DMS53 treated with DMSO at 0.1 percent for 48 hours (cell line): ENCODE data around the gene ADAMTSL3.

ENCODE experiments used
- DNase-seq: peaks from one replicate; lab custom pipeline; 2025; ENCODE audit not compliant: unreplicated experiment; lab: John Stamatoyannopoulos, UW

The ADAMTSL3 gene

GRCh38 chr15:83918011-83918410 lies 264.1 kb downstream of the ADAMTSL3 start:
- no peak for DNase-seq

- no peak for DNase-seq
These were observed 265.5 kb downstream of the ADAMTSL3 start for GRCh38 chr15:83919319-83919830.

GRCh38 chr15:83919978-83920510 lies 266.1 kb downstream of the ADAMTSL3 start:
- no peak for DNase-seq

- no peak for DNase-seq
These were observed 268.8 kb downstream of the ADAMTSL3 start for GRCh38 chr15:83922649-83923294.

GRCh38 chr15:83926116-83926515 lies 272.2 kb downstream of the ADAMTSL3 start:
- no peak for DNase-seq

- DNase-seq: no peak
These were observed 273.9 kb downstream of the ADAMTSL3 start for GRCh38 chr15:83927704-83928391.

GRCh38 chr15:83928392-83928734 lies 274.4 kb downstream of the ADAMTSL3 start:
- DNase-seq: no peak

- no peak for DNase-seq
These were observed 275.0 kb downstream of the ADAMTSL3 start for GRCh38 chr15:83928878-83929418.

GRCh38 chr15:83929619-83930018 lies 275.7 kb downstream of the ADAMTSL3 start:
- no peak for DNase-seq

GRCh38 chr15:83930392-83931212 lies 276.7 kb downstream of the ADAMTSL3 start:
- DNase-seq: peak; percentile 7

GRCh38 chr15:83935774-83936173 lies 281.9 kb downstream of the ADAMTSL3 start:
- DNase-seq: no peak

- no peak for DNase-seq
These were observed 286.2 kb downstream of the ADAMTSL3 start for GRCh38 chr15:83940136-83940535.

- no peak for DNase-seq
These were observed 289.1 kb downstream of the ADAMTSL3 start for GRCh38 chr15:83943043-83943442.

- no peak for DNase-seq
These were observed 290.0 kb downstream of the ADAMTSL3 start for GRCh38 chr15:83943849-83944404.

GRCh38 chr15:83947156-83947555 lies 293.2 kb downstream of the ADAMTSL3 start:
- DNase-seq: no peak

- DNase-seq: no peak
These were observed 300.6 kb downstream of the ADAMTSL3 start for GRCh38 chr15:83954506-83954905.

GRCh38 chr15:83955806-83956265 lies 301.9 kb downstream of the ADAMTSL3 start:
- no peak for DNase-seq

- no peak for DNase-seq
These were observed 303.0 kb downstream of the ADAMTSL3 start for GRCh38 chr15:83956887-83957286.

- no peak for DNase-seq
These were observed 305.6 kb downstream of the ADAMTSL3 start for GRCh38 chr15:83959477-83959876.

- no peak for DNase-seq
These were observed 306.4 kb downstream of the ADAMTSL3 start for GRCh38 chr15:83960192-83960829.
